NCI-H524 (cell line): ENCODE data around the gene ATP4A.
A peak's percentile ranks its signal among the peaks of the same experiment; 100 is the strongest.
"Not testable (repeated sequence)": the region's sequence is repeated elsewhere in the genome, so short reads cannot be mapped to it uniquely, and the experiment has no call there.

Experiments
- DNase-seq, 2 experiments: peaks; one replicate each; lab custom pipeline; 2025; lab: John Stamatoyannopoulos, UW

ATP4A gene

GRCh38 chr19:35563207-35563829, at the start of gene ATP4A:
TSS of gene ATP4A (minus strand) at chr19:35563658. CDS start at chr19:35563629, 29 bp downstream.
- no peak for DNase-seq

- DNase-seq = peak; percentile 92 to 95
Measured at GRCh38 chr19:35612559-35613321, 49.3 kb upstream of the ATP4A start, which contains the start of gene HAUS5. TSS of gene HAUS5 (plus strand) at chr19:35612735. CDS start at chr19:35612795, 60 bp downstream.

- no peak for DNase-seq
Measured at GRCh38 chr19:35612224-35612558, 48.7 kb upstream of the ATP4A start.

- DNase-seq = no peak
Measured at GRCh38 chr19:35609851-35610353, 46.4 kb upstream of the ATP4A start.

GRCh38 chr19:35608251-35608650, 44.8 kb upstream of the ATP4A start:
- no peak for DNase-seq

GRCh38 chr19:35607661-35608060, 44.2 kb upstream of the ATP4A start:
- DNase-seq = no peak

GRCh38 chr19:35607170-35607569, 43.7 kb upstream of the ATP4A start:
- DNase-seq = not testable (repeated sequence)

GRCh38 chr19:35604436-35604835, 41.0 kb upstream of the ATP4A start:
- not testable (repeated sequence) for DNase-seq

- DNase-seq = no peak
Measured at GRCh38 chr19:35601971-35602370, 38.5 kb upstream of the ATP4A start.

- DNase-seq = peak in 1 of 2 experiments; percentile 13
Measured at GRCh38 chr19:35596366-35596999, 33.0 kb upstream of the ATP4A start.

GRCh38 chr19:35595928-35596327, 32.5 kb upstream of the ATP4A start:
- DNase-seq = no peak

GRCh38 chr19:35595026-35595425, 31.6 kb upstream of the ATP4A start:
- not testable (repeated sequence) for DNase-seq

GRCh38 chr19:35592226-35592625, 28.8 kb upstream of the ATP4A start:
- peak in 1 of 2 experiments; percentile 33 for DNase-seq

GRCh38 chr19:35590875-35591274, 27.4 kb upstream of the ATP4A start:
- no peak for DNase-seq

- no peak for DNase-seq
Measured at GRCh38 chr19:35587321-35587720, 23.9 kb upstream of the ATP4A start.

GRCh38 chr19:35585848-35586247, 22.4 kb upstream of the ATP4A start, which contains the start of gene PMIS2:
TSS of gene PMIS2 (plus strand) at chr19:35586173. CDS start at chr19:35586260, 87 bp downstream.
- DNase-seq = no peak

- no peak for DNase-seq
Measured at GRCh38 chr19:35582760-35583159, 19.3 kb upstream of the ATP4A start.

GRCh38 chr19:35578707-35579106, 15.2 kb upstream of the ATP4A start:
- no peak for DNase-seq

GRCh38 chr19:35577918-35578317, 14.5 kb upstream of the ATP4A start:
- DNase-seq = no peak

- DNase-seq = no peak
Measured at GRCh38 chr19:35571406-35571965, 8.0 kb upstream of the ATP4A start.

- DNase-seq = no peak
Measured at GRCh38 chr19:35569281-35569781, 5.9 kb upstream of the ATP4A start.

GRCh38 chr19:35566738-35567137, 3.3 kb upstream of the ATP4A start:
- DNase-seq = no peak
